NCI-H2227 treated with DMSO at 0.1 percent for 48 hours (cell line): ENCODE data around the gene FBXO22.
"Not testable (repeated sequence)": the region's sequence is repeated elsewhere in the genome, so short reads cannot be mapped to it uniquely, and the experiment has no call there.

Source experiments
- DNase-seq: peaks from one replicate; lab custom pipeline; 2025; lab: John Stamatoyannopoulos, UW

The FBXO22 gene

GRCh38 chr15:75981149-75981815 lies 77.6 kb downstream of the FBXO22 start:
- no peak for DNase-seq

- no peak for DNase-seq
Observed at GRCh38 chr15:75982468-75982867, 78.8 kb downstream of the FBXO22 start.

- not testable (repeated sequence) for DNase-seq
Observed at GRCh38 chr15:75984706-75985105, 81.0 kb downstream of the FBXO22 start.

- no peak for DNase-seq
Observed at GRCh38 chr15:75985971-75986370, 82.3 kb downstream of the FBXO22 start.

GRCh38 chr15:75989045-75989444 lies 85.4 kb downstream of the FBXO22 start:
- no peak for DNase-seq

- no peak for DNase-seq
Observed at GRCh38 chr15:75989875-75990274, 86.2 kb downstream of the FBXO22 start.
